HepG2 (cell line): ENCODE data around the gene WDR76. TPM values are rescaled to one million over a fixed set of nuclear protein-coding genes. Genes with fewer than 3 reads are reported as not detected.

Experiments
- ATAC-seq: fragments of 200-7000 bp; cut with Tn5 transposase; 3 replicates; pipeline ENCODE4 v1.9.1; 2020; ENCODE audit warnings: mild to moderate bottlenecking, moderate library complexity
- BruUV-seq: library from RNA; stranded (reverse); fragments of 400-500 nt; replicated peaks from 2 replicates; lab custom pipeline; 2021; lab: Mats Ljungman, UMichigan
- CTCF ChIA-PET: fragments of 300-600 bp; formaldehyde crosslinking; extraction: SDS; loops from one replicate; lab custom pipeline; 2021; ENCODE audit warnings: low total read pairs, inconsistent platforms, low intra/inter-chr PET ratio; lab: Yijun Ruan, JAX
- POLR2A ChIA-PET: fragments of 350-600 bp; sonication (Branson Sonifier 250); formaldehyde crosslinking; loops from one replicate; lab custom pipeline; 2020; ENCODE audit warnings: antibody characterized with exemption, inconsistent platforms; lab: Yijun Ruan, JAX
- DNase-seq: peaks from one replicate; pipeline ENCODE4 v3.0.0-alpha.2; 2015; ENCODE audit warnings: low spot score
- FAIRE-seq: peaks from 3 replicates; lab custom pipeline; 2011; peaks lifted over from hg19 to GRCh38; lab: Jason Lieb, UNC
- H2AFZ ChIP-seq: one replicate; pipeline ENCODE4 v1.6.1; 2011; ENCODE audit warnings: low read length, inconsistent platforms
- H3K27ac ChIP-seq: fragments of 300-600 bp; 3 replicates; pipeline ENCODE4 v1.8.0; 2011; ENCODE audit warnings: mixed run types, mild to moderate bottlenecking, mixed read lengths, low read length, inconsistent platforms; ENCODE audit not compliant: insufficient read depth; ENCODE audit errors: extremely low read length
- H3K27me3 ChIP-seq, 2 experiments: fragments of 200-600 bp in 1 of 2; 2 replicates in 1 of 2; 3 replicates in 1 of 2; pipeline versions ENCODE4 v1.6.0 to v1.8.0; 2011; ENCODE audit warnings: low read length in 2 of 2, mild to moderate bottlenecking in 2 of 2, moderate library complexity in 2 of 2, inconsistent platforms in 1 of 2; ENCODE audit not compliant: insufficient read depth in 2 of 2, control insufficient read depth in 1 of 2
- H3K36me3 ChIP-seq, 2 experiments: fragments of 200-600 bp in 1 of 2; replicated peaks in 1 of 2; 2 replicates in 1 of 2; 3 replicates in 1 of 2; pipeline versions ENCODE4 v1.5.1 to v1.8.0; 2011; ENCODE audit warnings: low read length in 2 of 2, inconsistent platforms in 1 of 2; ENCODE audit not compliant: insufficient read depth in 2 of 2, control insufficient read depth in 1 of 2
- H3K4me1 ChIP-seq: 2 replicates; pipeline ENCODE4 v1.5.1; 2012; ENCODE audit warnings: low read length, inconsistent platforms; ENCODE audit not compliant: insufficient read depth
- H3K4me2 ChIP-seq: 2 replicates; pipeline ENCODE4 v1.6.0; 2011; ENCODE audit warnings: low read depth, low read length, inconsistent platforms
- H3K4me3 ChIP-seq, 3 experiments: fragments of 200-600 bp in 1 of 3; sonication (generic), shearing (Covaris generic) in 1 of 3; replicated peaks in 1 of 3; 2 replicates each; pipeline ENCODE4 v1.5.1; 2011 to 2016; ENCODE audit warnings: low read length in 3 of 3, inconsistent platforms in 2 of 3, low read depth in 2 of 3, mild to moderate bottlenecking in 2 of 3, control low read depth in 1 of 3, mixed read lengths in 1 of 3; ENCODE audit not compliant: insufficient read depth in 1 of 3
- H3K79me2 ChIP-seq: one replicate; pipeline ENCODE4 v1.6.1; 2011; ENCODE audit warnings: low read length, inconsistent platforms; ENCODE audit not compliant: insufficient read depth
- H3K9ac ChIP-seq: 2 replicates; pipeline ENCODE4 v1.6.0; 2011; ENCODE audit warnings: mild to moderate bottlenecking, low read depth, low read length, inconsistent platforms; ENCODE audit not compliant: insufficient read depth
- H3K9me3 ChIP-seq: 2 replicates; pipeline ENCODE4 v1.5.1; 2012; ENCODE audit warnings: mild to moderate bottlenecking, low read length
- H4K20me1 ChIP-seq: 2 replicates; pipeline ENCODE4 v1.6.0; 2011; ENCODE audit warnings: inconsistent platforms, mild to moderate bottlenecking, low read length, moderate library complexity; ENCODE audit not compliant: insufficient read depth
- ATF7 ChIP-seq, 2 experiments: fragments of 450-650 bp in 1 of 2; sonication (generic) in 1 of 2; formaldehyde crosslinking in 1 of 2; IDR thresholded peaks; 2 replicates each; pipeline versions ENCODE4 v1.4.0 to v1.6.1; 2016 to 2020; ENCODE audit warnings: antibody characterized with exemption in 1 of 2, mild to moderate bottlenecking in 1 of 2, missing genetic modification reagents in 1 of 2
- CEBPG ChIP-seq: IDR thresholded peaks from 2 replicates; pipeline ENCODE4 v1.6.1; 2016
- CREB1 ChIP-seq, 2 experiments: fragments of 450-650 bp in 1 of 2; IDR thresholded peaks; 2 replicates each; pipeline ENCODE4 v1.6.1; 2016 to 2017; ENCODE audit warnings: control low read depth in 1 of 2, mild to moderate bottlenecking in 1 of 2, missing compliant biosample characterization in 1 of 2, missing genetic modification characterization in 1 of 2
- HIVEP1 ChIP-seq: sonication (generic); formaldehyde crosslinking; IDR thresholded peaks from 2 replicates; pipeline ENCODE4 v1.4.0; 2020; ENCODE audit warnings: mild to moderate bottlenecking, missing genetic modification reagents
- MIER3 ChIP-seq: IDR thresholded peaks from 2 replicates; pipeline ENCODE4 v1.6.1; 2016; ENCODE audit warnings: missing compliant biosample characterization, borderline replicate concordance
- MIXL1 ChIP-seq: IDR thresholded peaks from 2 replicates; pipeline ENCODE4 v1.6.1; 2016
- ONECUT2 ChIP-seq: sonication (generic); formaldehyde crosslinking; IDR thresholded peaks from 2 replicates; pipeline ENCODE4 v1.4.0; 2020; ENCODE audit warnings: missing genetic modification reagents
- TEAD3 ChIP-seq: optimal IDR thresholded peaks from 2 replicates; pipeline ENCODE3; 2016; ENCODE audit warnings: borderline replicate concordance
- USF2 ChIP-seq, 2 experiments: sonication (generic) in 1 of 2; formaldehyde crosslinking in 1 of 2; IDR thresholded peaks; 2 replicates each; pipeline versions ENCODE4 v1.5.1 to v1.6.1; 2011 to 2020; ENCODE audit warnings: borderline replicate concordance in 1 of 2, low read depth in 1 of 2, low read length in 1 of 2, mild to moderate bottlenecking in 1 of 2, missing genetic modification reagents in 1 of 2, moderate library complexity in 1 of 2
- ZNF142 ChIP-seq: sonication (generic); formaldehyde crosslinking; IDR thresholded peaks from 2 replicates; pipeline ENCODE4 v1.4.0; 2020; ENCODE audit warnings: missing genetic modification reagents
- ZNF383 ChIP-seq: sonication (generic); formaldehyde crosslinking; IDR thresholded peaks from 2 replicates; pipeline ENCODE4 v1.4.0; 2020; ENCODE audit warnings: missing genetic modification reagents, mild to moderate bottlenecking, borderline replicate concordance
- WGBS: methylation state at CpG from one replicate; pipeline ENCODE4 v1.1.6; 2017; ENCODE audit warnings: low lambda C conversion rate; 5-methylcytosine and 5-hydroxymethylcytosine counted together
- in situ Hi-C: cut with HindIII; loops from 2 replicates; pipeline ENCODE4 v1.10.0; 2017; ENCODE audit warnings: low pct_unique_long_range_greater_than_20kb; ENCODE audit not compliant: extremely low pct_ligation_motif_present
- intact Hi-C: fragments of 100-400 bp; cut with micrococcal nuclease; formaldehyde crosslinking; loops from one replicate; pipeline ENCODE4 v1.10.0; 2022; ENCODE audit not compliant: unreplicated experiment
- polyA plus RNA-seq, 8 experiments: library from polyadenylated mRNA; depleted of rRNA in 3 of 8; stranded (reverse) in 7 of 8; unstranded in 1 of 8; fragments of >200 nt; fragmentation: Illumina TruSeq in 4 of 8; extraction: Trizol in 4 of 8; gene quantifications; 2 replicates each; pipeline versions ENCODE4 v1.2.1 to v1.2.3, GENCODE V29; 2011 to 2016; ENCODE audit warnings: low read depth in 4 of 8, missing spikeins in 1 of 8, mixed read lengths in 1 of 8; ENCODE audit not compliant: insufficient read depth in 1 of 8
- total RNA-seq, 5 experiments: library from RNA; depleted of rRNA; stranded (reverse); fragments of >200 nt; fragmentation: Illumina TruSeq; extraction: Trizol; gene quantifications; 2 replicates each; pipeline ENCODE4 v1.2.3, GENCODE V29; 2016; ENCODE audit warnings: low read depth in 1 of 5

The WDR76 gene
- total and polyA plus RNA-seq, 2 of the 13 experiments (the other 11 are each of a cell fraction or from before 2014, with no cell fraction given), result 1.1 to 9.7 TPM

- TF ChIP-seq USF2 (IDR thresholded peaks at IDR 0.05; ENCODE audit: low read depth, low read length) (no peak), USF2 (CRISPR knock-in tag; IDR thresholded peaks at IDR 0.05; ENCODE audit: borderline replicate concordance) (no peak), MIER3 (CRISPR knock-in tag) (no peak), TEAD3 (no peak), ONECUT2 (CRISPR knock-in tag) (no peak), HIVEP1 (CRISPR knock-in tag) (no peak), ZNF383 (CRISPR knock-in tag) (no peak), MIXL1 (CRISPR knock-in tag) (no peak), CEBPG (CRISPR knock-in tag) (no peak)
- TF ChIP-seq, all 625 proteins: peak for 0
Measured at GRCh38 chr15:43852607-43853006, 25.8 kb downstream of the WDR76 start (continued).

- H3K4me3 ChIP-seq, result no peak overlapping the region
- H4K20me1 ChIP-seq, result no peaks in the 10 kb centered on the region
- in situ Hi-C loops (no loop called here), intact Hi-C loops (no loop called here)
- ChIA-PET POLR2A (no interaction called here), CTCF (no interaction called here)
- no peak for ATAC-seq
- TF ChIP-seq ATF7 (IDR thresholded peaks at IDR 0.05) (peak; percentile 66), ATF7 (CRISPR knock-in tag; IDR thresholded peaks at IDR 0.05) (no peak), CREB1 (IDR thresholded peaks at IDR 0.05) (0 out of 2 replicates have a peak, but pooled peaks have one; percentile 23), CREB1 (CRISPR knock-in tag; IDR thresholded peaks at IDR 0.05) (no peak), ZNF142 (no peak)
- H3K79me2 ChIP-seq, result no peaks in the 10 kb centered on the region
- no peak overlapping the region for H3K27ac ChIP-seq
- WGBS, result 69% methylated on average over 6 of the region's 6 CpGs
- H2AFZ ChIP-seq, result no peak overlapping the region
- H3K4me1 ChIP-seq, result no peaks in the 10 kb centered on the region
- no peaks in the 10 kb centered on the region for H3K9me3 ChIP-seq
- BruUV-seq, result no TSS peak
- FAIRE-seq, result no peak
- no peak overlapping the region for H3K4me2 ChIP-seq
- no peaks in the 10 kb centered on the region for H3K27me3 ChIP-seq
- DNase-seq, result no peak
- H3K36me3 ChIP-seq, result no peaks in the 10 kb centered on the region; a peak in 2 of 5 replicates
- no peak overlapping the region for H3K9ac ChIP-seq
Measured at GRCh38 chr15:43854801-43855200, 28.0 kb downstream of the WDR76 start.
